ENCODE data around the gene PRELP.
"Not testable (repeated sequence)": the region's sequence is repeated elsewhere in the genome, so short reads cannot be mapped to it uniquely, and the experiment has no call there.

PRELP gene

DNA sequence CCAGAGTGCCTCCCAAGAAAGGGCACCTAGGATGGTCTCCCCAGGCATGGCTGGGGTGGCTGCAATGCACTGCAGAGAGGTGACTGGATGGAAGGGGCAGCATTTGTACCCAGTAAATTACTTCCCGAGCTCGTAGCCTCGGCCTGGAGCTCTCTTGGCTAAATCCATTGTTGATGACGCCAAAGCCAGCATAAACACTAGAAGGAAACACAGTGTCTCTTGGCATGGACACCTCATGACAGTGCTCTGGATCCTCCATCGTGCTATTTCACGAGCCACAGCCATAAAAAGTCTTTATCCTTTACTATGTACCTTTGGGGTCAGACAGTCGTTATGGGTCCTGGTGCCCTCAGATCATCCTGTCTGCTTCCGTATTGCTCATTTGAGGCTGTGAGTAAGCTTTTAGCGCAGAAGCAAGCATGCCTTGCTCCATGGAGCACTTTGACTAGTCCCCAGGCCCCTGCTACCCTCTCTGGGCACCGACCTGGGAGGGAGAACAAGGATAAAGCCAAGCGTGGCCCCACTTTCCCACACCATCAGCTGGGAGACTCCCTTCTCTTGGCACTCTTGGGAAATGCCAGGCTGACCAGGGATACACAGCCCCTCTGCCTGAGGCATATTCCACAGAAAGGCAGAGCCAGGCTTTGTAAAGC lies 10.3 kb upstream of the PRELP start:
- no peak overlapping the region for H3K9ac ChIP-seq (ENCODE audit: low read depth, low read length)
- no peaks in the 10 kb centered on the region for H3K27me3 ChIP-seq (ENCODE audit: control insufficient read depth, insufficient read depth, low read length)
- H3K9me3 ChIP-seq (ENCODE audit: control insufficient read depth, insufficient read depth, low read length): no peaks in the 10 kb centered on the region
- no peak overlapping the region for H3K4me3 ChIP-seq (ENCODE audit: low read depth, low read length)
- H3K27ac ChIP-seq (ENCODE audit: low read depth, low read length): no peak overlapping the region
- peaks cover 13% of the 10 kb centered on the region for H3K4me1 ChIP-seq (ENCODE audit: control insufficient read depth, insufficient read depth, low read length)
- no peaks in the 10 kb centered on the region for H3K36me3 ChIP-seq (ENCODE audit: control insufficient read depth, insufficient read depth, low read length)

DNA sequence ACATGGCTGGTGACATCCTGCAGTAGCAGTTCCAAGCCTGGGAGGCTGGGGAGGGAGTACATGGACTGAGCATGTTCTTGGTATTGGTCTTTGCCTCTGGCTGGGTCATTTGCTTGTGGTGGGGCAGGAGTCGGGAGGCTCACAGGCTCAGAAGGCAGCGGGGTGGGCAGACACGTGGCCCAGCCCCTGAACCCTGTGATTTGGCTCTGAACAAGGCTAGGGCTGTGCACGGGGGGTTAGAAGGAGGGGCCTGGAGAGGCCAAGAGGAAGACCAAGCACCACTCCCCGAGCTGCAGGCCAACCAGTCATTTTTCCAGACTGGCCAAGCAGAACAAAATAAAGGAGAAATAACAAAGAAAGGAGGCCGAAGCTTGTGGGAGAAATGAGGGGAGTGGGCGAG lies 9.7 kb upstream of the PRELP start:
- H3K27me3 ChIP-seq (ENCODE audit: control insufficient read depth, insufficient read depth, low read length): no peaks in the 10 kb centered on the region
- H3K36me3 ChIP-seq (ENCODE audit: control insufficient read depth, insufficient read depth, low read length): no peaks in the 10 kb centered on the region
- H3K9me3 ChIP-seq (ENCODE audit: control insufficient read depth, insufficient read depth, low read length): no peaks in the 10 kb centered on the region
- no peak overlapping the region for H3K4me3 ChIP-seq (ENCODE audit: low read depth, low read length)
- H3K9ac ChIP-seq (ENCODE audit: low read depth, low read length): no peak overlapping the region
- H3K4me1 ChIP-seq (ENCODE audit: control insufficient read depth, insufficient read depth, low read length): peaks cover 13% of the 10 kb centered on the region
- no peak overlapping the region for H3K27ac ChIP-seq (ENCODE audit: low read depth, low read length)

DNA sequence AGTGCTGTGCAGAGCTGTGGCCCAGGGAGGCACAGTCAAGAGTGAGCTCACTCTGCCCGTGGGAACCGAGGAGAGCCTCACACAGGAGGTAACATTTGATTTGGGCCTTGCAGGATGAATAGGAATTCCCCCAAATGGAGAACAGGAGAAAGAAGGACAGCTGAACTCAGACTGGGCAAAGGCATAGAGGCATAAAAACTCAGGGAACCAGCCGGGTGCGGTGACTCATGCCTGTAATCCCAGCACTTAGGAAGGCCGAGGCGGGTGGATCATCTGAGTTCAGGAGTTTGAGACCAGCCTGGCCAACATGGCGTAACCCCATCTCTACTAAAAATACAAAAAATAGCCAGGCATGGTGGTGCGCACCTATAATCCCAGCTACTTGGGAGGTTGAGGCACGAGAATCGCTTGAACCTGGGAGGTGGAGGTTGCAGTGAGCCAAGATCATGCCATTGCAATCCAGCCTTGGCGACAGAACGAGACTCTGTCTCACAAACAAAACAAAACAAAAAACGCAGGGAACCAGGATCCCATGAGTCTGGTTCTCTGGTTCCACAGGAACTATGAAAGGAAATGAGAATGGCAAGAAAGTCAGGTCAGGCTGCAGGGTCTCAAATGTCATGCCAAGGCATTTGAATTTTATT lies 8.6 kb upstream of the PRELP start:
- peaks cover 13% of the 10 kb centered on the region for H3K4me1 ChIP-seq (ENCODE audit: control insufficient read depth, insufficient read depth, low read length)
- not testable (repeated sequence) for H3K27me3 ChIP-seq (ENCODE audit: control insufficient read depth, insufficient read depth, low read length); H3K9me3 ChIP-seq (ENCODE audit: control insufficient read depth, insufficient read depth, low read length); H3K9ac ChIP-seq (ENCODE audit: low read depth, low read length); H3K36me3 ChIP-seq (ENCODE audit: control insufficient read depth, insufficient read depth, low read length); H3K4me3 ChIP-seq (ENCODE audit: low read depth, low read length); H3K27ac ChIP-seq (ENCODE audit: low read depth, low read length)

DNA sequence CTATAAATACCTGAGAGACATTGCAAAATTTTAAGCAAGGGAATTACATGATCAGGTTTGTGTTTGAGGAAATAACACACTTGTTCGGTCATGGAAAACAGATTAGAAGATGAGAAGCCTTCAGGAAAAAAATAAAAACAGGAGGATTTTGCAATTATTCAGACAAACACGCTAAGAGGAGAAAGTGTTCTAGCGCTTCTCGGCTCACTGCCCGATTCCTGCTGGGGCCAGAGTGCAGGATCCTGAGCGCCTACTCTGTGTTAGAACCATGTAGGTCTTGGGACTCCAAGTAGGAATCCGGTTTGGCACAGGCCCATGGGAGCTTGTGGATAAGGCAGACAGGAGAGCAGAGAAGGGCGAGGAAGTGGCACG lies 8.1 kb upstream of the PRELP start:
- Histone ChIP-seq H3K27ac (ENCODE audit: low read depth, low read length) (no peak overlapping the region), H3K4me3 (ENCODE audit: low read depth, low read length) (no peak overlapping the region), H3K36me3 (ENCODE audit: control insufficient read depth, insufficient read depth, low read length) (no peaks in the 10 kb centered on the region), H3K27me3 (ENCODE audit: control insufficient read depth, insufficient read depth, low read length) (no peaks in the 10 kb centered on the region), H3K4me1 (ENCODE audit: control insufficient read depth, insufficient read depth, low read length) (peaks cover 13% of the 10 kb centered on the region), H3K9ac (ENCODE audit: low read depth, low read length) (no peak overlapping the region), H3K9me3 (ENCODE audit: control insufficient read depth, insufficient read depth, low read length) (no peaks in the 10 kb centered on the region)

DNA sequence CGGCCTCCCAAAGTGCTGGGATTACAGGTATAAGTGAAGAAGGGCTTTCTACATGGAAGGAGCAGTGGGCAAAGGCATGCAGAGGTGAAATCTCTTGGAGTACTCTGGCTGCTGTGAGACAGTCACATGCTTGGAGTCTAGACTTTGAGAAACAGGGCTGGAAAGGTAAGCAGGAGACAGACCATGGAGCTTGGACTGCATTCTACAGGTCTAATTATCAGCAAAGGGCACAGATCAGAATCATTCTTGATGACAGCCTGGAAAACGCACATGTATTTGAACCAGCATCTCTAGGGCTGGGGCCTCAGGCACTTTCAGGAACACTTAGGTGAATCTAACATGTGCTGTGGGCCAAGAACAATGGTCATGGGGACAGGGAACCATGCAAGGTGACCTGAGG lies 7.3 kb upstream of the PRELP start:
- Histone ChIP-seq H3K9me3 (ENCODE audit: control insufficient read depth, insufficient read depth, low read length) (no peaks in the 10 kb centered on the region), H3K4me1 (ENCODE audit: control insufficient read depth, insufficient read depth, low read length) (peaks cover 11% of the 10 kb centered on the region), H3K9ac (ENCODE audit: low read depth, low read length) (no peak overlapping the region), H3K4me3 (ENCODE audit: low read depth, low read length) (no peak overlapping the region), H3K27ac (ENCODE audit: low read depth, low read length) (no peak overlapping the region), H3K27me3 (ENCODE audit: control insufficient read depth, insufficient read depth, low read length) (no peaks in the 10 kb centered on the region), H3K36me3 (ENCODE audit: control insufficient read depth, insufficient read depth, low read length) (no peaks in the 10 kb centered on the region)

DNA sequence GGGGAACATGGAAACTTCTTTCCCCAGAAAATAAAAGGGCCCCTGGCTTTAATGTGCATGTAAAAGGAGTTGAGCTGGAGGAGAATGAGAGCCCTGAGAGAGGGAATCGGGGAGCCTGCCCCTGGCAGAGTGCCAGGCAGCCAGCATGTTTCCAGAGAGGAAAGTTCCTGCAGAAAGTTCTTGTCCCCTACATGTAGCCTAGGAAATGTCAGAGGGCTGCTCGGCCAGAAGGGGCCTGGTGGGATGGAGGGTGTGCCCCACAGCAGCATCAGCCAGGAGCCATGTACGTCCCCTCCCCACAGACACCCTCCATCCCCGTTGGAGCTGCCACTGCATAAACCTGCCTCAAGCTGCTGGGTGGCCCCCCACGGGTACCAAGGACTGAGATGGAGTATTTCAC lies 5.4 kb upstream of the PRELP start:
- no peak overlapping the region for H3K27ac ChIP-seq (ENCODE audit: low read depth, low read length)
- H3K9ac ChIP-seq (ENCODE audit: low read depth, low read length): no peak overlapping the region
- H3K36me3 ChIP-seq (ENCODE audit: control insufficient read depth, insufficient read depth, low read length): no peaks in the 10 kb centered on the region
- no peaks in the 10 kb centered on the region for H3K27me3 ChIP-seq (ENCODE audit: control insufficient read depth, insufficient read depth, low read length)
- H3K9me3 ChIP-seq (ENCODE audit: control insufficient read depth, insufficient read depth, low read length): no peaks in the 10 kb centered on the region
- H3K4me1 ChIP-seq (ENCODE audit: control insufficient read depth, insufficient read depth, low read length): peaks cover 9% of the 10 kb centered on the region
- H3K4me3 ChIP-seq (ENCODE audit: low read depth, low read length): no peak overlapping the region

DNA sequence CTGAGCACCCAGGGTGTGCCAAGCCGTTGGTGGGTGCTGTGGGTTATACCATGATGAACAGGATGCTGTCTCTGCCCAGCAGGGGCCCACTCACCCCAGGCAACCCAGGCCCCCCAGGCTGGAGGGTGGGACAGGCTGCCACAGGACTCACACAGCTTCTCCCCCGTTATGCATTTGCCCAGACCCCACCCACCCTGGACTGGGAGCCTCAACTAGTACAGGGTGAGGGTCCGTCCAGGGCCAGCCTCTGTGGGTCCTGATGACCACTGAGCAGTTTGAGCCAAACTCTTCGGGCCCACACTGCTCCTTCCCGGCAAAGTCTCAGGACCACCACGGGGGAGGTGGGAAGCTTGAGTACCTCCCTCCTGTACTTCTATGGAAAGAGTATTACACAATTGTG lies 3.8 kb upstream of the PRELP start:
- no peak overlapping the region for H3K9ac ChIP-seq (ENCODE audit: low read depth, low read length)
- no peaks in the 10 kb centered on the region for H3K36me3 ChIP-seq (ENCODE audit: control insufficient read depth, insufficient read depth, low read length)
- H3K9me3 ChIP-seq (ENCODE audit: control insufficient read depth, insufficient read depth, low read length): no peaks in the 10 kb centered on the region
- H3K27me3 ChIP-seq (ENCODE audit: control insufficient read depth, insufficient read depth, low read length): no peaks in the 10 kb centered on the region
- H3K4me1 ChIP-seq (ENCODE audit: control insufficient read depth, insufficient read depth, low read length): peaks cover 11% of the 10 kb centered on the region
- no peak overlapping the region for H3K27ac ChIP-seq (ENCODE audit: low read depth, low read length)
- H3K4me3 ChIP-seq (ENCODE audit: low read depth, low read length): no peak overlapping the region

DNA sequence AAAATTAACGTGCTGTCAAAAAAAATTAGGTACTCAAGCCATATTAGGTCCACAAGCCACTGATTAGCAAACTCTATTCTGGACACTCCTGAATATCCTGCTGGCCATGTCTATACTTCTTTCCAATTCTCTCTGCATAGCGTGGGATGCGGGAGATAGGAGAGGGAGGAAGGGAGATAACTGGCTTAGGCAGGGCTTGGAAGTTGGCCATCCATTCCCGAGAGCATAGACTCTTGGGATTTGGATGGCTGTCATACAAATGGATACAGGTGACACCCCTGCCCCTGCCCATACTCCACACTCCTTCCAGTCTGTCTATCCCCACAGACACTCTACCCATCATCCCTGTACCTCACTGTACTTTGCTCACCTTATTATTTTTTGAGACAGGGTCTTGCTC lies 2.3 kb upstream of the PRELP start:
- H3K9me3 ChIP-seq (ENCODE audit: control insufficient read depth, insufficient read depth, low read length): no peaks in the 10 kb centered on the region
- H3K4me1 ChIP-seq (ENCODE audit: control insufficient read depth, insufficient read depth, low read length): peaks cover 11% of the 10 kb centered on the region
- H3K4me3 ChIP-seq (ENCODE audit: low read depth, low read length): no peak overlapping the region
- H3K27me3 ChIP-seq (ENCODE audit: control insufficient read depth, insufficient read depth, low read length): no peaks in the 10 kb centered on the region
- no peaks in the 10 kb centered on the region for H3K36me3 ChIP-seq (ENCODE audit: control insufficient read depth, insufficient read depth, low read length)
- no peak overlapping the region for H3K9ac ChIP-seq (ENCODE audit: low read depth, low read length)
- no peak overlapping the region for H3K27ac ChIP-seq (ENCODE audit: low read depth, low read length)

DNA sequence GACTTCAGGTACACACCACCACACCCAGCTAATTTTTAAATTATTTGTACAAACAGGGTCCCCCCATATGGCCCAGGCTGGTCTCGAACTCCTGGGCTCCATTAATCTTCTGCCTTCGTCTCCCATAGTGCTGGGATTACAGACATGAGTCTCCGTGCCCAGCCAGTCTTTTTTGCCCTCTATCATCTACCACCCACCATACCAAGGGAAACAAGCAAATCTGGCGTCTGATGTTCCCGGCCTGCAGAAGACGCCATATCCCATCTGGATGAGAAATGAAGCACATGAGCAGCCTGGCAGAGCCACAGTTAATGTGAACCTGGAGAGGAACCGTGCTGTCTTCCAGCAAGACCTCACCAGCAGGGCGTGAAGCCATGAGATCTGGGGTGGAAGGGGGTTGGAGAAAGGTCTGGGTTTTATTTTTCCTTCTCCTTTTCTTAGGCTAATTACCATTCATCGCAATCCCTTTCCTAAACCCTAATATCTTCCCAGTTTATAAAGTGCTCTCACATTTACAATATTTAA lies 1.8 kb upstream of the PRELP start:
- H3K9me3 ChIP-seq (ENCODE audit: control insufficient read depth, insufficient read depth, low read length): no peaks in the 10 kb centered on the region
- no peaks in the 10 kb centered on the region for H3K27me3 ChIP-seq (ENCODE audit: control insufficient read depth, insufficient read depth, low read length)

DNA sequence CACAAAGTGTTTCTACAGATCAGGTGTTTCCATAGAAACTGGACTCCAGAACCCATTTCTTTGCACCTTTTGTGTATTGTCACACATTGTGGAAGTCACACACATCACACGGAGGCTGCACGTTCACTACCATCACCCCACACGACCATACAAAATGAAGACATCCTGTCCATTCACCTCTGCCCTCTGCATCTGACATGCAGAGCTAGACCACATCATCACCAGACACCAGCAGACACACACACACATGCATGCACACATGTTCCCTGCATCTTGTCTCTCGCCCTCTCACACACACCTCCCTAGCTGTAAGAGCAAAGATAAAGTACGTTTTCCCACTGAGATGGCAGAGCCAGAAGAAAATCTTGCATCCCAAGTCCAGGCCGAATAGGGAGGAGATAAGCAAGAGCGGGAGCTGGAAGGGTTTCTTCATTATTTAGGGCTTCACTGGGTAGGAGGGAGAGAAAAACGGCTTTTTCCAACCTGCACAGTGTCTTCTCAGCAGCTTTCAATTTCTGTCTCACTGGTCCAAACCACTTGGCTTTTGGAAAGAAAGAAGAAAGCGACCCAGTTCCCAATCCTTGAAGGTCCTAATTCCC lies 709 bp downstream of the PRELP start:
- H3K4me1 ChIP-seq (ENCODE audit: control insufficient read depth, insufficient read depth, low read length): peaks cover 11% of the 10 kb centered on the region
- H3K9me3 ChIP-seq (ENCODE audit: control insufficient read depth, insufficient read depth, low read length): no peaks in the 10 kb centered on the region
- H3K4me3 ChIP-seq (ENCODE audit: low read depth, low read length): no peak overlapping the region
- no peaks in the 10 kb centered on the region for H3K36me3 ChIP-seq (ENCODE audit: control insufficient read depth, insufficient read depth, low read length)
- no peak overlapping the region for H3K27ac ChIP-seq (ENCODE audit: low read depth, low read length)
- H3K27me3 ChIP-seq (ENCODE audit: control insufficient read depth, insufficient read depth, low read length): no peaks in the 10 kb centered on the region
- no peak overlapping the region for H3K9ac ChIP-seq (ENCODE audit: low read depth, low read length)

More for the DNA sequence above, 1.8 kb upstream of the PRELP start:
- no peak overlapping the region for H3K27ac ChIP-seq (ENCODE audit: low read depth, low read length)
- peaks cover 11% of the 10 kb centered on the region for H3K4me1 ChIP-seq (ENCODE audit: control insufficient read depth, insufficient read depth, low read length)
- no peaks in the 10 kb centered on the region for H3K36me3 ChIP-seq (ENCODE audit: control insufficient read depth, insufficient read depth, low read length)
- no peak overlapping the region for H3K9ac ChIP-seq (ENCODE audit: low read depth, low read length)
- H3K4me3 ChIP-seq (ENCODE audit: low read depth, low read length): no peak overlapping the region

DNA sequence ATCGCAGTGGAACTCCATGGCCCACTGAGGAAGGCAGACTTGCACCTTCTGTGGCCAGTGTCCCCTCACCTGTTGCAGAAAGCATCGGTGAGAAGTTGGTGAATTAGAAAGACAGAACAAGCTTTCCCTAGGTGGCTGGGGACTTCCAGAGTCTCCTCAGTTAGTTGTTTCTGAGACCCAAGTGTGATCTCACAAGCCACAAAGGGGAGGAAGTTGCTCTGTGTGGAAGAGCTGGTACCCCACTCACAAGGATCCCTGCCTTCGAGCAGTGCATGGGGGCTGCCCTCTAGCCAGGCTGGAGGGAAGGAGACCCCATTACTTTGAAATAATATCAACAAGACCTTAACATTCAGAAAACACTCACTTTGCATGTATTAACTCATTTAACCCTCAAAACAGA lies 2.1 kb downstream of the PRELP start:
- H3K27me3 ChIP-seq (ENCODE audit: control insufficient read depth, insufficient read depth, low read length): no peaks in the 10 kb centered on the region
- H3K9ac ChIP-seq (ENCODE audit: low read depth, low read length): no peak overlapping the region
- no peak overlapping the region for H3K27ac ChIP-seq (ENCODE audit: low read depth, low read length)
- H3K4me1 ChIP-seq (ENCODE audit: control insufficient read depth, insufficient read depth, low read length): peaks cover 11% of the 10 kb centered on the region
- no peak overlapping the region for H3K4me3 ChIP-seq (ENCODE audit: low read depth, low read length)
- H3K9me3 ChIP-seq (ENCODE audit: control insufficient read depth, insufficient read depth, low read length): no peaks in the 10 kb centered on the region
- H3K36me3 ChIP-seq (ENCODE audit: control insufficient read depth, insufficient read depth, low read length): no peaks in the 10 kb centered on the region

All from HUES48 (cell line).